HG02973 (cell line): ENCODE measurements around the gene SLC33A1.

Source experiments
- ATAC-seq: cut with Tn5 transposase; IDR thresholded peaks from one replicate; pipeline ENCODE4 v1.9.1; 2021; ENCODE audit warnings: moderate library complexity; ENCODE audit not compliant: unreplicated experiment

Gene SLC33A1

GRCh38 chr3:155792532-155792931 is 61.7 kb downstream of the SLC33A1 start:
- no peak for ATAC-seq

GRCh38 chr3:155791190-155791589 is 63.0 kb downstream of the SLC33A1 start:
- ATAC-seq = no peak

GRCh38 chr3:155790272-155790925 is 63.8 kb downstream of the SLC33A1 start:
- ATAC-seq = no peak

- no peak for ATAC-seq
These were observed 68.4 kb downstream of the SLC33A1 start for GRCh38 chr3:155785662-155786295.

GRCh38 chr3:155782390-155782953 is 71.8 kb downstream of the SLC33A1 start:
- no peak for ATAC-seq

GRCh38 chr3:155780291-155780690 is 73.9 kb downstream of the SLC33A1 start:
- ATAC-seq = no peak

GRCh38 chr3:155778462-155778861 is 75.8 kb downstream of the SLC33A1 start:
- no peak for ATAC-seq

GRCh38 chr3:155772801-155773200 is 81.4 kb downstream of the SLC33A1 start:
- ATAC-seq = no peak

- no peak for ATAC-seq
These were observed 83.1 kb downstream of the SLC33A1 start for GRCh38 chr3:155771126-155771525.
